ENCODE results near the gene COG1. TPM values are rescaled to one million over a fixed set of nuclear protein-coding genes. Genes with fewer than 3 reads are reported as not detected.

The COG1 gene
- total RNA-seq, 1 donor from 2014 or later, result 37.0 TPM

DNA sequence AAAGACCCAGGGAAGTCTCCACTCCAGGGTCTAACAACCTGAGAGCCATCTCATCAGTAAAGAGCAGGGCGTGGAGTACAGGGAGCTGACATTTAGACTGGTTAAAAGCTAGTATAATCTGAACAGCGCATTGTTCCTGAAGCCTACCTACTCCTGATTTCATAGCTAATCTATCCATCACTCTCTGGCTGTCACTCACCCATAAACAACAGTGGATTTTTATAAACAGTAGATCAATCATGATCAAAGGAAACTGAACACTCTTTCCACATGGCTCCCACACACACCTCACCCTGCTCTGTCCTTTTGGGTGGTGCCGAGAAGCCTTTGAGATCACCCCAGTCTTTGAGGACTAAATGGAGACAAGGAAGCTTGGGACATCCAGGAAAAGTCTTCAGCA lies 13.0 kb upstream of the COG1 start:
- Histone ChIP-seq H3K27ac (no peak overlapping the region), H3K27me3 (no peaks in the 10 kb centered on the region), H3K36me3 (no peaks in the 10 kb centered on the region), H3K4me1 (peaks cover 4% of the 10 kb centered on the region), H3K4me3 (no peak overlapping the region), H3K9me3 (no peaks in the 10 kb centered on the region)
- no peak for ATAC-seq
- DNase-seq, result no peak
- TF ChIP-seq, protein P1, sequence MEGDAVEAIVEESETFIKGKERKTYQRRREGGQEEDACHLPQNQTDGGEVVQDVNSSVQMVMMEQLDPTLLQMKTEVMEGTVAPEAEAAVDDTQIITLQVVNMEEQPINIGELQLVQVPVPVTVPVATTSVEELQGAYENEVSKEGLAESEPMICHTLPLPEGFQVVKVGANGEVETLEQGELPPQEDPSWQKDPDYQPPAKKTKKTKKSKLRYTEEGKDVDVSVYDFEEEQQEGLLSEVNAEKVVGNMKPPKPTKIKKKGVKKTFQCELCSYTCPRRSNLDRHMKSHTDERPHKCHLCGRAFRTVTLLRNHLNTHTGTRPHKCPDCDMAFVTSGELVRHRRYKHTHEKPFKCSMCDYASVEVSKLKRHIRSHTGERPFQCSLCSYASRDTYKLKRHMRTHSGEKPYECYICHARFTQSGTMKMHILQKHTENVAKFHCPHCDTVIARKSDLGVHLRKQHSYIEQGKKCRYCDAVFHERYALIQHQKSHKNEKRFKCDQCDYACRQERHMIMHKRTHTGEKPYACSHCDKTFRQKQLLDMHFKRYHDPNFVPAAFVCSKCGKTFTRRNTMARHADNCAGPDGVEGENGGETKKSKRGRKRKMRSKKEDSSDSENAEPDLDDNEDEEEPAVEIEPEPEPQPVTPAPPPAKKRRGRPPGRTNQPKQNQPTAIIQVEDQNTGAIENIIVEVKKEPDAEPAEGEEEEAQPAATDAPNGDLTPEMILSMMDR (IDR thresholded peaks at IDR 0.05), result no peak
- intact Hi-C loops (cut with DNase I), result no loop called here

DNA sequence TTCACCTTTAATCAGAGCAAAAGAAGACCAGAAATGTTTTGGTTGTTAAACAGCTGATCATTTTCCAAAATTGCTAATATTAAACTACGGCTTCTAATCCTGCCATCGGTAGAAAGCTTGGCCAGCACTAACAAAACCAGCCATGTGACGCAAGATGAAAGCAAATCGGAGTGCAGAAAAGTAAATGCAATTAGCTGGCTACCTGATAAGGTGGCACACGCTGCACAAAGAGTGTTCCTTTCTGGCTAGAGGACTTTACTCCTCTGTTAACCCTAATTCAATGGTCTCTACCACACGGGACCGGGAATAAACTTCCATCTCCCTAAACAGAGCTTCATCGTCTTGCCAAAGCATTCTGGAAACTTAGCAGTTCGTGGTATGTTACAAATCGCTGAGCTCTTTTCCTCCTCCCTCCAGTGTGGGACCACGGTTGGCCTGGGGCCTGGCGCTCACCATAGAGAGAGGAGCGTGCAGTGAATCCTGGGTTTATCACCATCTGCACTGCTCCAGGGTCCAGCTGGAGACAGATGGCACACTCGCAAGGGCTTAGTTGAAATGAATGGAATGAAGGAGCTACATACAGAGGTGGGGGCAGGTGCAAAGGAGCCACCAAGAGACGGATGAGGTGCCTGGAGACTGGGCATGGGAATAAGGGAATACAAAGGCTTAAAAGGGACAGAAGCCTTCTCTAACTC lies 10.1 kb upstream of the COG1 start:
- intact Hi-C loops (cut with DNase I), result no loop called here
- no peak for DNase-seq
- ATAC-seq, result peak; percentile 33
- no peak overlapping the region for H3K27ac ChIP-seq
- H3K4me3 ChIP-seq, result no peak overlapping the region
- TF ChIP-seq, protein P1 (IDR thresholded peaks at IDR 0.05), result no peak
- no peaks in the 10 kb centered on the region for H3K36me3 ChIP-seq
- peaks cover 4% of the 10 kb centered on the region for H3K4me1 ChIP-seq
- no peaks in the 10 kb centered on the region for H3K9me3 ChIP-seq
- H3K27me3 ChIP-seq, result no peaks in the 10 kb centered on the region

DNA sequence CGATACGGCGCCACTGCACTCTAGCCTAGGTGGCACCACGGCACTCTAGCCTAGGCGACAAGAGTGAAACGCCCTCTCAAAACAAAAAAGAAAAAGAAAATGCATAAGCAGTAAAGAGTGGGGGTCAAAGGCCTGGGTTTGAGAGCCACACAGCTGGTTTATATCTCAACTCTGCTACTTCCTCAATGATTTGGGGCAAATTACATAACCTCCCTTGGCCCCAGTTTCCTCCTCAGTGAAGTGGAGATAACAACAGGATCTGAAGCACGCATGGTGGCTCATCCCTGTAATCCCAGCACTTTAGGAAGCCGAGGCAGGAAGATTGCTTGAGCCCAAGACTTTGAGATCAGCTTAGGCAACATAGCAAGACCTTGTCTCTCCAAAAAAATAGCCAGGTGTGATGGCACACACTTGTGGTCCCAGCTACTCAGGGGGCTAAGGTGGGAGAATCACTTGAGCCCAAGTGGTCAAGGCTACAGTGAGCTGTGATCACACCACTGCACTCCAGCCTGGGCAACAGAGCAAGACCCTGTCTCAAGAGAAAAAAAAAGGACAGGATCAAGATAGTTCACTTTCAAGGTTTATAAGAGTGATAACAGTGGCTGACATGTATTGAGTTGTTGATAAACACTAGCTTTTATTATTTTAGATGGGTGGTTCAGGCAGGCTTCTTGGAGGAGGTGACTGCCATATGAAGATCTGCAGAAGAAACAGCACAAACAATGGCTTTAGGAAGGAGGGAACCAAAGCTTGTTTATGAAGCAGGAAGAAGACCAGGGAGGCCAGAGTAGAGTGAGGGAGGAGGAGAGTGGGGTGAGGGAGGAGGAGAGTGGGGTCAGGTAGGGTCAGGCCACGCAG lies 8.5 kb upstream of the COG1 start:
- DNase-seq (no peak), ATAC-seq (peak; percentile 54)
- no peak overlapping the region for H3K4me3 ChIP-seq
- intact Hi-C loops (cut with DNase I), result no loop called here
- peaks cover 4% of the 10 kb centered on the region for H3K4me1 ChIP-seq
- no peak overlapping the region for H3K27ac ChIP-seq
- TF ChIP-seq, protein P1 (IDR thresholded peaks at IDR 0.05), result no peak
- no peaks in the 10 kb centered on the region for H3K9me3 ChIP-seq
- no peaks in the 10 kb centered on the region for H3K36me3 ChIP-seq
- no peaks in the 10 kb centered on the region for H3K27me3 ChIP-seq

DNA sequence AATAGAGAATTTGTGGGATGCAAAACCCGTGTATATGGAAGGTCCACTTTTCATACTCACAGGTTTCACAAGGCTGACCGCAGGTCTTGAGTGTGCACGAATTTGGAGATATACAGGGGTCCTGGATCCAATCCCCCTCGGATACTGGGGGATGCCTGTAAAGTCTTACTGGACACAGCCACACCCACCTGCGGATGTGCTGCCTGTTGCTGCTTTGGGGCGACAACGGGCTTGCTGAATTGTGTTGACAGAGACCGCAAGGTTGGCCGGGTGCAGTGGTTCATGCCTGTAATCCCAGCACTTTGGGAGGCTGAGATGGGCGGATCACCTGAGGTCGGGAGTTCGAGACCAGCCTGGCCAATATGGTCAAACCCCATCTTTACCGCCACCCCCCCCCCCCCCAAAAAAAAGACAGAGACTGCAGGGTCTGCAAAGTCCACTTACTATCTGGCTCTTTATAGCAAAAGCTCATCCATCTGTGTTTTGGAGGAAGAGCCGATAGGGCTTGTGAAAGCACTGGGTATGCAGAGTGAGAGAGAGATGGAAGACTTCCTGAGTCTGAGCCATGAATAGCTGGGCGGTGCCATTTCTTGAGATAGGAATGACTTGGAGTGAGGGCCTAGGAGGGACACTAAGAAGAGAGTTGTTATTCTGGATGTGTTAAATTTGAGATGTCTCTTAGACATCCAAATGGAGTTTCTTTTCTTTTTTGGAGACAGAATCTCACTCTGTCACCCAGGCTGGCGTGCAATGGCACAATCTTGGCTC lies 6.4 kb upstream of the COG1 start:
- intact Hi-C loops (cut with DNase I), result no loop called here
- ATAC-seq (no peak), DNase-seq (no peak)
- Histone ChIP-seq H3K4me3 (no peak overlapping the region), H3K27me3 (no peaks in the 10 kb centered on the region), H3K36me3 (no peaks in the 10 kb centered on the region), H3K9me3 (no peaks in the 10 kb centered on the region), H3K27ac (no peak overlapping the region), H3K4me1 (peaks cover 4% of the 10 kb centered on the region)
- TF ChIP-seq, protein P1 (IDR thresholded peaks at IDR 0.05), result no peak

DNA sequence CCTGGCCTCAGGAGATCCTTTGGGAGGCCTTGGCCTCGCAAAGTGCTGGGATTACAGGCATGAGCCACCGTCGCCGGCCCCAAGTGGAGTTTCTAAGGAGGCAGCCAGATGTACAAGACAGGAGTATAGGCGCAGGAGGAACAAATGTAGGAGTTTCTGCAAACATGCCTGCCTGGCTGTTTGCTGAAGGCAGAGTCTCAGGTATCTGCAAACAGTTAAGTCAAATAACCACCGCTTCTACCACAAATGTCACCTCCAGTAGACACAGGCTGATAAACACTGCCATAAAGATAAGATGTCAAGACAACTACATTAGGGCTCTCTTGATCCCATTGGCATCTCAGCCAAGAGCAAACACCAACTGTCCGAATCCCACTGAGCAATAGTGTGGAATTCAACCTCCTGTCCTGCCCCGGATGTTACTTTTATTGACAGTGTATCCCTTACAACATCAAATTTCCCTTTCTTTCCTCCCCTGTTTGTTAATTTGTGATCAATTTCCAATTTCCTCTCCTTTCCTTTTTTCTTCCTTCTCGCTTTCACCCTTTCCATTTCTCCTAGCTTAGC lies 5.6 kb upstream of the COG1 start:
- ATAC-seq (no peak), DNase-seq (no peak)
- no peak overlapping the region for H3K4me3 ChIP-seq
- no peaks in the 10 kb centered on the region for H3K27me3 ChIP-seq
- H3K36me3 ChIP-seq, result no peaks in the 10 kb centered on the region
- TF ChIP-seq, protein P1 (IDR thresholded peaks at IDR 0.05), result no peak
- no peak overlapping the region for H3K27ac ChIP-seq
- no peaks in the 10 kb centered on the region for H3K9me3 ChIP-seq
- H3K4me1 ChIP-seq, result peaks cover 9% of the 10 kb centered on the region
- intact Hi-C loops (cut with DNase I), result no loop called here
